ENCODE measurements around the gene ABHD16A. TPM values are rescaled to one million over a fixed set of nuclear protein-coding genes. Genes with fewer than 3 reads are reported as not detected.

The ABHD16A gene
- total and polyA plus RNA-seq, 2 donors (not counting 3 experiments of a cell fraction or from before 2014, with no cell fraction given): 48.9 to 60.3 TPM

GRCh38 chr6:31691564-31692108 lies 11.5 kb downstream of the ABHD16A start:
- no peak overlapping the region for H3K4me2 ChIP-seq (ENCODE audit: insufficient read depth, low read length)
- peaks cover 6 to 44% of the 10 kb centered on the region in 2 experiments for H3K36me3 ChIP-seq (ENCODE audit: control insufficient read depth in 2 of 2, extremely low read depth in 1 of 2, insufficient read depth in 2 of 2, low read length in 2 of 2)
- H2AFZ ChIP-seq (ENCODE audit: low read depth, low read length): no peak overlapping the region
- H3K4me1 ChIP-seq (ENCODE audit: control insufficient read depth, extremely low read depth, insufficient read depth, low read length): peaks cover 10% of the 10 kb centered on the region
- dilution Hi-C loops (cut with MboI; ENCODE audit: extremely low pct_ligation_motif_present, low sequenced_read_pairs): no loop called here
- no peaks in the 10 kb centered on the region for H3K9me1 ChIP-seq (replicated peaks; ENCODE audit: control insufficient read depth, extremely low read depth, insufficient read depth, low read length)
- no peaks in the 10 kb centered on the region for H3K27me3 ChIP-seq (ENCODE audit: control insufficient read depth in 2 of 2, insufficient read depth in 2 of 2, low read length in 2 of 2)
- no peaks in the 10 kb centered on the region for H3K79me2 ChIP-seq (ENCODE audit: control insufficient read depth, insufficient read depth, low read length)
- FAIRE-seq: no peak
- no peaks in the 10 kb centered on the region for H4K20me1 ChIP-seq (replicated peaks; ENCODE audit: control insufficient read depth, extremely low read depth, insufficient read depth, low read length)
- ChIA-PET POLR2A (interaction anchor here (1.5 kb wide), 1 partner anchor 136 kb away, joined by 4 read pairs; the partner anchor contains the start of gene HSPA1B), CTCF (interaction anchor here (2.1 kb wide), 1 partner anchor 115 kb away, joined by 5 read pairs; the partner anchor contains the start of gene LSM2)
- intact Hi-C loops (cut with micrococcal nuclease): no loop called here
- H3K4me3 ChIP-seq (replicated peaks in 1 of 3; ENCODE audit: insufficient read depth in 1 of 3, low read depth in 1 of 3, low read length in 3 of 3): no peak overlapping the region
- TF ChIP-seq MAX (IDR thresholded peaks at IDR 0.05; ENCODE audit: insufficient read depth, insufficient read length): no peak
- no peak for TF ChIP-seq JUN (IDR thresholded peaks at IDR 0.05; ENCODE audit: borderline replicate concordance, insufficient read depth, insufficient read length, low read depth)
- no peak for TF ChIP-seq POLR2AphosphoS5 (IDR thresholded peaks at IDR 0.05; ENCODE audit: insufficient read depth, low read depth, low read length)
- no peak for TF ChIP-seq EZH2 (IDR thresholded peaks at IDR 0.05; ENCODE audit: borderline replicate concordance, low read depth, low read length, severe bottlenecking)
- no peak for TF ChIP-seq MYC (IDR thresholded peaks at IDR 0.05; ENCODE audit: low read depth, low read length)
- TF ChIP-seq, protein P1, sequence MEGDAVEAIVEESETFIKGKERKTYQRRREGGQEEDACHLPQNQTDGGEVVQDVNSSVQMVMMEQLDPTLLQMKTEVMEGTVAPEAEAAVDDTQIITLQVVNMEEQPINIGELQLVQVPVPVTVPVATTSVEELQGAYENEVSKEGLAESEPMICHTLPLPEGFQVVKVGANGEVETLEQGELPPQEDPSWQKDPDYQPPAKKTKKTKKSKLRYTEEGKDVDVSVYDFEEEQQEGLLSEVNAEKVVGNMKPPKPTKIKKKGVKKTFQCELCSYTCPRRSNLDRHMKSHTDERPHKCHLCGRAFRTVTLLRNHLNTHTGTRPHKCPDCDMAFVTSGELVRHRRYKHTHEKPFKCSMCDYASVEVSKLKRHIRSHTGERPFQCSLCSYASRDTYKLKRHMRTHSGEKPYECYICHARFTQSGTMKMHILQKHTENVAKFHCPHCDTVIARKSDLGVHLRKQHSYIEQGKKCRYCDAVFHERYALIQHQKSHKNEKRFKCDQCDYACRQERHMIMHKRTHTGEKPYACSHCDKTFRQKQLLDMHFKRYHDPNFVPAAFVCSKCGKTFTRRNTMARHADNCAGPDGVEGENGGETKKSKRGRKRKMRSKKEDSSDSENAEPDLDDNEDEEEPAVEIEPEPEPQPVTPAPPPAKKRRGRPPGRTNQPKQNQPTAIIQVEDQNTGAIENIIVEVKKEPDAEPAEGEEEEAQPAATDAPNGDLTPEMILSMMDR (IDR thresholded peaks at IDR 0.05; ENCODE audit: extremely low read depth in 1 of 2, insufficient read depth in 1 of 2, low read depth in 1 of 2, low read length in 2 of 2): no peak
- no peak for TF ChIP-seq POLR2A (IDR thresholded peaks at IDR 0.05; ENCODE audit: low read depth, low read length)
- no peak for TF ChIP-seq FOS (IDR thresholded peaks at IDR 0.05; ENCODE audit: borderline replicate concordance, insufficient read depth, low read length)
- no peak for TF ChIP-seq GATA2 (IDR thresholded peaks at IDR 0.05; ENCODE audit: insufficient read depth, insufficient read length, low read depth, low read length)
- BruUV-seq (replicated peaks): no TSS peak
- no peak overlapping the region for H3K27ac ChIP-seq (ENCODE audit: insufficient read depth, low read depth, low read length)
- no peak for DNase-seq (ENCODE audit: low read depth, low spot score)
- no peaks in the 10 kb centered on the region for H3K9me3 ChIP-seq (replicated peaks; ENCODE audit: control insufficient read depth, insufficient read depth, low read length)
- no peak overlapping the region for H3K9ac ChIP-seq (replicated peaks; ENCODE audit: extremely low read depth, insufficient read depth, low read length)
